ENCODE measurements around the gene RCAN2.

DNA sequence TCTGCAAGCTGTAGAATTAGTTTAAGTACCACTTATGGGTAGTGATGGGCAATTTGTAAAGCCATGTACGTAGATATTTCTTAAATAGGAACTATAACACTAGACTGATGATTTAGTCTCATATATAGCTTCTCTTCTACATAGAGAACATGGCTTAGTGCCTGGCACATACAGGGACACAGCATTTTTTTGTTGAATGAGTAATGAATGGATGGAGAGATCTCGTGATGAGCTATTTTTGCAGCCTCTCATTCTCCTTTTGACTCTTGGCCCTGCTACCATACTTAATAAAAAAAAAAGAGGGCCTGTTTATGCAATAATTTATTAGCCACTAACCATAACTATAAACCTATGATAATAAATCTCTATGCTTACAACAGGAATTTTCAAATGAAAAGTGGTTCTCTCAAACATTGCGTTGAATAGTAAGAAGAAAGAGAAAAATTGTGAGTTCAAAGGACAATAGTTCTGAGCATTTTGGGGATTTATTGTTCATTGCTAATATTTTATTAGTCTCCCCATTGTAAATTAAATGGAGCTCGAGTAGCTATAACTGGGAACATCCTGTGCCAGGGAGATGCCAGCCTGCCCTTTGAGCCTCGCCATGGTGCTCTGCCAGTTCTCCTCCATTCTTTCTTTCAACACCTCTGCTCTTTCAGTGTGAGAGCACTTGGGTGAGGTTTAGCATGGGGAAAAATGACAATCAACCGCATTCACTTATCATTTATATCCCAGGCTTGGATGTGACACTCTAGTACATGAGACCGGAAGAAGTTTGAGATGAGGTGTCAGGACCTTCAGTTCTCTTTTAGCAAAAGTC lies 14.7 kb upstream of the RCAN2 start:
- TF ChIP-seq EZH2 (IDR thresholded peaks at IDR 0.05; ENCODE audit: borderline replicate concordance, insufficient read depth, low read depth, low read length, poor library complexity, severe bottlenecking) (no peak), CTCF (IDR thresholded peaks at IDR 0.05) (no peak)

Data from B cell (primary cell).